Keratinocyte (primary cell): ENCODE data around the gene MICOS13. TPM values are rescaled to one million over a fixed set of nuclear protein-coding genes. Genes with fewer than 3 reads are reported as not detected.

Source experiments
- DNase-seq: peaks from one replicate; pipeline ENCODE4 v3.0.0-alpha.2; 2011; ENCODE audit warnings: low read depth, missing footprints, low spot score
- FAIRE-seq: peaks from 2 replicates; lab custom pipeline; 2011; peaks lifted over from hg19 to GRCh38; lab: Jason Lieb, UNC
- H2AFZ ChIP-seq: 2 replicates; pipeline ENCODE4 v1.6.0; 2012; ENCODE audit warnings: low read length, control low read depth, inconsistent platforms; ENCODE audit not compliant: control insufficient read depth
- H3K27ac ChIP-seq: 2 replicates; pipeline ENCODE4 v1.5.1; 2011; ENCODE audit warnings: low read length; ENCODE audit not compliant: control insufficient read depth, insufficient read depth
- H3K27me3 ChIP-seq: 3 replicates; pipeline ENCODE4 v1.6.0; 2011; ENCODE audit warnings: low read length; ENCODE audit not compliant: control insufficient read depth, insufficient read depth; ENCODE audit errors: extremely low read depth
- H3K36me3 ChIP-seq, 2 experiments: 2 replicates in 1 of 2; 3 replicates in 1 of 2; pipeline ENCODE4 v1.5.1; 2011; ENCODE audit warnings: low read length in 2 of 2, mild to moderate bottlenecking in 1 of 2; ENCODE audit not compliant: control insufficient read depth in 2 of 2, insufficient read depth in 2 of 2; ENCODE audit errors: extremely low read depth in 1 of 2
- H3K4me1 ChIP-seq: 3 replicates; pipeline ENCODE4 v1.5.1; 2011; ENCODE audit warnings: low read length; ENCODE audit not compliant: control insufficient read depth, insufficient read depth; ENCODE audit errors: extremely low read depth
- H3K4me2 ChIP-seq: 3 replicates; pipeline ENCODE4 v1.6.0; 2011; ENCODE audit warnings: low read depth, low read length; ENCODE audit not compliant: control insufficient read depth, insufficient read depth; ENCODE audit errors: extremely low read depth
- H3K4me3 ChIP-seq, 3 experiments: fragments of 200-600 bp in 1 of 3; sonication (generic) in 1 of 3; 2 replicates in 2 of 3; 3 replicates in 1 of 3; pipeline ENCODE4 v1.5.1; 2011 to 2016; ENCODE audit warnings: low read length in 3 of 3, mild to moderate bottlenecking in 3 of 3, control low read depth in 2 of 3, inconsistent platforms in 1 of 3, low read depth in 1 of 3, mixed read lengths in 1 of 3, mixed run types in 1 of 3, moderate library complexity in 1 of 3; ENCODE audit not compliant: control insufficient read depth in 2 of 3, insufficient read depth in 2 of 3; ENCODE audit errors: extremely low read depth in 1 of 3
- H3K79me2 ChIP-seq: 2 replicates; pipeline ENCODE4 v1.6.0; 2012; ENCODE audit warnings: low read length; ENCODE audit not compliant: control insufficient read depth, insufficient read depth
- H3K9ac ChIP-seq: 3 replicates; pipeline ENCODE4 v1.6.0; 2011; ENCODE audit warnings: low read length; ENCODE audit not compliant: control insufficient read depth, insufficient read depth; ENCODE audit errors: extremely low read depth
- H3K9me1 ChIP-seq: 3 replicates; pipeline ENCODE4 v1.6.0; 2011; ENCODE audit warnings: low read length; ENCODE audit not compliant: control insufficient read depth, insufficient read depth; ENCODE audit errors: extremely low read depth
- H3K9me3 ChIP-seq: 2 replicates; pipeline ENCODE4 v1.5.1; 2012; ENCODE audit warnings: low read depth, low read length; ENCODE audit not compliant: control insufficient read depth
- H4K20me1 ChIP-seq: 3 replicates; pipeline ENCODE4 v1.6.0; 2011; ENCODE audit warnings: low read length; ENCODE audit not compliant: control insufficient read depth, insufficient read depth; ENCODE audit errors: extremely low read depth
- CTCF ChIP-seq, 3 experiments: IDR thresholded peaks in 1 of 3; conservative IDR thresholded peaks in 1 of 3; optimal IDR thresholded peaks in 1 of 3; 2 replicates in 2 of 3; 3 replicates in 1 of 3; pipeline versions ENCODE3 to v1.5.1; 2011; ENCODE audit warnings: low read length in 3 of 3, mild to moderate bottlenecking in 3 of 3, moderate library complexity in 2 of 3, control low read depth in 1 of 3, inconsistent platforms in 1 of 3; ENCODE audit not compliant: insufficient read depth in 2 of 3; ENCODE audit errors: extremely low read depth in 1 of 3
- EZH2 ChIP-seq: IDR thresholded peaks from one replicate; pipeline ENCODE4 v1.6.1; 2012; ENCODE audit warnings: inconsistent platforms, mild to moderate bottlenecking, low read length, moderate library complexity
- dilution Hi-C: fragments of 300-500 bp; cut with MboI; formaldehyde crosslinking; loops from one replicate; pipeline ENCODE4 v1.7.0; 2020; ENCODE audit warnings: low sequenced_read_pairs; ENCODE audit not compliant: extremely low pct_ligation_motif_present
- polyA plus RNA-seq, 5 experiments: library from polyadenylated mRNA; depleted of rRNA in 3 of 5; stranded (reverse) in 3 of 5; stranded (forward) in 1 of 5; unstranded in 1 of 5; fragments of >200 nt; gene quantifications; 1 replicate in 1 of 5; 2 replicates in 3 of 5; 3 replicates in 1 of 5; pipeline versions ENCODE4 v1.2.1 to v1.2.3, GENCODE V29; 2011 to 2012; ENCODE audit warnings: missing spikeins in 2 of 5, low read depth in 1 of 5, low replicate concordance in 1 of 5

The MICOS13 gene
- polyA plus RNA-seq, 1 donor (not counting 4 experiments of a cell fraction or from before 2014, with no cell fraction given) = 35.2 TPM

GRCh38 chr19:5672708-5673459 lies 7.4 kb downstream of the MICOS13 start:
- H3K9ac ChIP-seq = no peak overlapping the region
- H2AFZ ChIP-seq = no peak overlapping the region
- no peaks in the 10 kb centered on the region for H3K4me1 ChIP-seq
- DNase-seq (no peak), FAIRE-seq (no peak)
- H3K79me2 ChIP-seq = no peaks in the 10 kb centered on the region
- no peak overlapping the region for H3K4me3 ChIP-seq
- TF ChIP-seq CTCF (optimal IDR thresholded peaks at IDR 0.05 in 1 of 3, IDR thresholded peaks at IDR 0.05 in 1 of 3, conservative IDR thresholded peaks at IDR 0.05 in 1 of 3; ENCODE audit: extremely low read depth in 1 of 3, insufficient read depth in 2 of 3, low read length in 3 of 3) (no peak), EZH2 (no peak)
- dilution Hi-C loops = no loop called here
- peaks cover 15 to 18% of the 10 kb centered on the region in 2 experiments for H3K36me3 ChIP-seq
- H4K20me1 ChIP-seq = no peaks in the 10 kb centered on the region
- H3K9me1 ChIP-seq = no peaks in the 10 kb centered on the region
- H3K4me2 ChIP-seq = no peak overlapping the region
- H3K27ac ChIP-seq = no peak overlapping the region
- no peaks in the 10 kb centered on the region for H3K9me3 ChIP-seq
- no peaks in the 10 kb centered on the region for H3K27me3 ChIP-seq

GRCh38 chr19:5671600-5671999 lies 8.7 kb downstream of the MICOS13 start:
- H3K27ac ChIP-seq = no peak overlapping the region
- no peak overlapping the region for H3K4me3 ChIP-seq
- FAIRE-seq (no peak), DNase-seq (no peak)
- no peak for TF ChIP-seq CTCF (optimal IDR thresholded peaks at IDR 0.05 in 1 of 3, IDR thresholded peaks at IDR 0.05 in 1 of 3, conservative IDR thresholded peaks at IDR 0.05 in 1 of 3; ENCODE audit: extremely low read depth in 1 of 3, insufficient read depth in 2 of 3, low read length in 3 of 3)
- TF ChIP-seq EZH2 = no peak
- no peaks in the 10 kb centered on the region for H3K27me3 ChIP-seq
- no peaks in the 10 kb centered on the region for H4K20me1 ChIP-seq
- no peak overlapping the region for H2AFZ ChIP-seq
- H3K4me1 ChIP-seq = no peaks in the 10 kb centered on the region
- H3K4me2 ChIP-seq = no peak overlapping the region
- H3K36me3 ChIP-seq = peaks cover 22 to 26% of the 10 kb centered on the region in 2 experiments
- dilution Hi-C loops = no loop called here
- H3K9me1 ChIP-seq = no peaks in the 10 kb centered on the region
- H3K9ac ChIP-seq = no peak overlapping the region
- H3K79me2 ChIP-seq = no peaks in the 10 kb centered on the region
- no peaks in the 10 kb centered on the region for H3K9me3 ChIP-seq
